ENCODE results near the gene RPS25. TPM values are rescaled to one million over a fixed set of nuclear protein-coding genes. Genes with fewer than 3 reads are reported as not detected.
A peak's percentile ranks its signal among the peaks of the same experiment; 100 is the strongest.
"Not testable (repeated sequence)": the region's sequence is repeated elsewhere in the genome, so short reads cannot be mapped to it uniquely, and the experiment has no call there.

RPS25 gene
- total RNA-seq, 8 experiments from 2014 or later = 941 to 1,612 (median 1,244) TPM

DNA sequence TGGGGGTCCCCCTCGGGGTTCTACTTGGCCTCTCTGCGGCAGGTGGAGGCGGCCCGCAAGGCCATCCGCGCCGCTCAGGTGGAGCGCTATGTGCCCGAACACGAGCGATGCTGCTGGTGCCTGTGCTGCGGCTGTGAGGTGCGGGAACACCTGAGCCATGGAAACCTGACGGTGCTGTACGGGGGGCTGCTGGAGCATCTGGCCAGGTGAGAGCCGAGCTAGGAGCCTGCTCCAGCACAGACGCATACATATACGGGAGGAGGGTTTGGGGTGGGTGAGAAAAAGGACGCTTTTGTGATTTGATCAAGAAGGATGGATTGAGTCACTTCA, 19.8 kb downstream of the RPS25 start:
- in situ Hi-C loops (cut with MboI; ENCODE audit: low pct_unique_long_range_greater_than_20kb in 2 of 9, low sequenced_read_pairs in 9 of 9, unreplicated experiment in 9 of 9) = no loop called here
- Histone ChIP-seq H3K4me3 (peak overlapping the region; percentile 71 to 87 (median 74)), H3K27ac (peak overlapping the region; percentile 8 to 32), H3K4me1 (replicated peaks in 1 of 2) (peaks cover 12 to 13% of the 10 kb centered on the region in 2 donors)
- peak in 6 of 8 experiments; percentile 7 to 51 (median 32) for ATAC-seq (replicated peaks in 6 of 8)
- whole genome bisulfite sequencing, 10 experiments = 0 to 3% (median 0%) methylated on average over 3 to 11 of the region's 19 CpGs; no CpG with 5 or more reads in 6 of the 10 experiments

DNA sequence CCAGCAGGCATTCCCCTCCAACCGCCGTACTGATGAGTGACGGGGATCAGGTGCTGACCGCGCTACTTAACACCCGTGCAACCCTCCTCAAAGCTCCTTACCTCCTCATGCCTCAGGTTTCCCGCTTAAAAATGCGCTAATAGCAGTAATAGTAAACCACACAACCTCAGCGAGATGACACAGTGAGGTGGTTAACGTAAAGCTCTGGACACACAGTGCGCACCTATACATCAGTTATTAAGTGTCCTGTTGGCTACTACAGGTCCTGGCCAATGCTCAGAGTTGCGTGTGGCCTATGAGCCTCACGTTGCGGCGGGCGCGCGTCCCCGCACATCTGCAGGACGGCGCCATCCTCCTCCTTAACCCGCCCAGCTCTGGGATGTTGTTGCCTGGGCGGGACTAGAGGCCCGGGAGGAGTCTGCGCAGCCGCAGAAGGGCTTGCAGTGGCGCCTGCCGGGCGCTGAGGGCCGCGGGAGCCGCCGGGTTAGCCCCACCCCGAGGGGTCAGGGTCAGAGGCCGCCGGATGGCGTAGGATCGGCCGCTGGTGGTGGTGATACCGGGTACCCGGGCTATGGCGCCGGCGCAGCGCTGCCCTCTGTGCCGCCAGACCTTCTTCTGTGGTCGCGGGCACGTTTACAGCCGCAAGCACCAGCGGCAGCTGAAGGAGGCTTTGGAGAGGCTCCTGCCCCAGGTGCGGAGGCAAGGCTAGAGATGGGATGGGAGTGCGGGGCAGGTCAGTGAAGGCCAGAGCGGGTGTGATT, 20.3 kb downstream of the RPS25 start, which contains the start of gene CENATAC:
Gene CENATAC, plus strand, starts transcription at position 512 of the 761 bp plus-strand sequence. Its CDS starts 60 bp downstream, at position 572.
- 0 to 3% (median 1%) methylated on average over 1 to 18 of the region's 54 CpGs; no CpG with 5 or more reads in 2 of the 10 experiments for WGBS, 10 experiments
- Histone ChIP-seq H3K27ac (peak within 1 kb of the TSS; percentile 21 to 32), H3K4me3 (peak within 1 kb of the TSS; percentile 71 to 87 (median 74)), H3K4me1 (replicated peaks in 1 of 2) (peaks cover 12 to 13% of the 10 kb centered on the region in 2 donors)
- ATAC-seq (replicated peaks in 6 of 8) = peak; percentile 89 to 98 (median 96)
- in situ Hi-C loops (cut with MboI; ENCODE audit: low pct_unique_long_range_greater_than_20kb in 2 of 9, low sequenced_read_pairs in 9 of 9, unreplicated experiment in 9 of 9) = no loop called here

DNA sequence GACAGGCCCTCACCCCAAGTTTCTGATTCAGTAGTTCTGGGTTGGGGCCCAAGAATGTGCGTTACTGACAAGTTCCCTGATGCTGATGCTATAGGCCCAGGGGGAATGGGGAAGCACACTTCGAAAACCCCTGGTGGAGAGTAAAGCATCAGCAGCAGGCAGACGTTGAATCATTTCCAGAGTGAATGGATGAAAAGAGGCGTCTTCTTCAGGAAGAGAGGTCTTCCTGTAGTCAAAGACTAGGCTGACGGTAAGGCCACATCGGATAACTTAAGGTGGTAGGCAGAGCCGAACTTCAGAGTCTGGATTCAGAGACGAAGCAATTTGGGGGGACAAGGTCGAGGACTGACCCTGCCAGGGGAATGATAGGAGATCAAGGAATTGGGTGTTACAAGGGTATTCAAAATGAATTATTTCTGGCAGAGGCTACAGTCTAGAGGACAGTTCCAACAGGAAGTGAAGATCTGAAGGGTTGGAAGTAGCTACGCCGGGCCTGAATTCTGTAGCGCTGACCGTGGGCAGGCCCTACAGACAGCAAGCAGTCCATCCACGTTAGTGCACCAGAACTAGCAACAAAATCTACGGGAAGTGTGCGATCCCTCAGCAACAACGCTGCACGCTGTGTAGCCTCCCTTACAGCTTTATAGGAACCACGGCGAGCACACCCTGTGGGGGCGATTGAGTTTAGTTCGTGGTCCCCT, 21.1 kb downstream of the RPS25 start:
- 8 to 51% (median 20%) methylated on average over 5 to 17 of the region's 22 CpGs for WGBS, 10 experiments
- Histone ChIP-seq H3K4me1 (replicated peaks in 1 of 2) (peaks cover 12 to 13% of the 10 kb centered on the region in 2 donors), H3K27ac (peak overlapping the region; percentile 2 to 21), H3K4me3 (peak overlapping the region; percentile 71 to 87 (median 74))
- ATAC-seq (replicated peaks in 6 of 8) = peak in 6 of 8 experiments; percentile 7 to 48 (median 19)
- in situ Hi-C loops (cut with MboI; ENCODE audit: low pct_unique_long_range_greater_than_20kb in 2 of 9, low sequenced_read_pairs in 9 of 9, unreplicated experiment in 9 of 9) = no loop called here

DNA sequence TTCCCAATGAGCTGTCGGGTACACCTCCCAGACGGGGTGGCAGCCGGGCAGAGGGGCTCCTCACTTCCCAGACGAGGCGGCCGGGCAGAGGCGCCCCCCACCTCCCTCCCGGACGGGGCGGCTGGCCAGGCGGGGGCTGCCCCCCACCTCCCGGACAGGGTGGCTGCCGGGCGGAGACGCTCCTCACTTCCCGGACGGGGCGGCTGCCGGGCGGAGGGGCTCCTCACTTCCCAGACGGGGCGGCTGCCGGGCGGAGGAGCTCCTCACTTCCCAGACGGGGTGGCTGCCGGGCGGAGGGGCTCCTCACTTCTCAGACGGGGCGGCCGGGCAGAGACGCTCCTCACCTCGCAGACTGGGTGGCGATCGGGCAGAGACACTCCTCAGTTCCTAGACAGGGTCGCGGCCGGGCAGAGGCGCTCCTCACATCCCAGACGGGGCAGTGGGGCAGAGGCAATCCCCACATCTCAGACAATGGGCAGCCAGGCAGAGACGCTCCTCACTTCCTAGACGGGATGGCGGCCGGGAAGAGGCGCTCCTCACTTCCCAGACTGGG, 26.6 kb downstream of the RPS25 start:
- ATAC-seq (replicated peaks in 6 of 8); in situ Hi-C loops (cut with MboI; ENCODE audit: low pct_unique_long_range_greater_than_20kb in 2 of 9, low sequenced_read_pairs in 9 of 9, unreplicated experiment in 9 of 9); H3K4me3 ChIP-seq; H3K4me1 ChIP-seq (replicated peaks in 1 of 2); H3K27ac ChIP-seq: not testable (repeated sequence)
- WGBS, 10 experiments = no CpG with 5 or more reads among the region's 44 CpGs

DNA sequence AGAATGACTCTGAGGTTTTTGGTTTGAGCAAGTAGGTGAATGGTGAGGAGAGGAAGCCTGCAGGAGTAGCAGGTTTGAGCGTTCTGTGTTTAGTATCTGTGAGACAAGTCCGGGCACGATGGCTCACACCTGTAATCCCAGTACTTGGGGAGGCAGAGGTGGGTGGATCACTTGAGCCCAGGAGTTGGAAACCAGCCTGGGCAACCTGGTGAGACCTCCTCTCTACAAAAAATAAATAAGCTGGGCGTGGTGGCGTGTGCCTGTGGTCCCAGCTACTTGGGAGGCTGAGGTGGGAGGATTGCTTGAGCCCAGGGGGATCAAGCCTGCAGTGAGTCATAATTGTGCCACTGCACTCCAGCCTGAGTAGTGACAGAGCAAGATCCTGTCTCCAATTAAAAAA, 29.9 kb downstream of the RPS25 start:
- 80 to 100% (median 87%) methylated on average over 1 to 3 of the region's 5 CpGs; no CpG with 5 or more reads in 3 of the 10 experiments for WGBS, 10 experiments
- no peaks in the 10 kb centered on the region for H3K4me1 ChIP-seq (replicated peaks in 1 of 2)
- no peak for ATAC-seq (replicated peaks in 6 of 8)
- in situ Hi-C loops (cut with MboI; ENCODE audit: low pct_unique_long_range_greater_than_20kb in 2 of 9, low sequenced_read_pairs in 9 of 9, unreplicated experiment in 9 of 9) = no loop called here
- H3K27ac ChIP-seq = no peak overlapping the region
- H3K4me3 ChIP-seq = no peak overlapping the region

DNA sequence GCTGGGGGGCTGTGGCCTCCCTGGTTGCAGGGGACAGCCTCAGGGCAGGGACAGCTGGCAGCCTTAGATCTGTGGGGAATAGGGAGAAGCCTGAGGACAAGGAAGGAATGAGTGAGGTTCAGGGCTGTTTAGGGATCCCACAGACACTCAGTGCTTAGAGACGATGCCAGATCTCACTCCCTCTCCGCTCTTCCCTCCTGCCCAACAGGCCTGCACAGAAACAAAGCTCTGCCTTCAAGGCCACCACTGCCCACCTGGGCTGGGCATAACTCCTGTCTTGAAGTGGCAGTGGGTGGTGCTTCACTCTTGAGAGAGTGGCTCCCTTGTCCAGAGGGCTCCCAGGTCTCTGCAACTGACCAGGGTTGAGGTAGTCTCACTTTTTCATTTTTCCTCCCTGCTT, 33.3 kb downstream of the RPS25 start:
- in situ Hi-C loops (cut with MboI; ENCODE audit: low pct_unique_long_range_greater_than_20kb in 2 of 9, low sequenced_read_pairs in 9 of 9, unreplicated experiment in 9 of 9) = no loop called here
- no peaks in the 10 kb centered on the region for H3K4me1 ChIP-seq (replicated peaks in 1 of 2)
- no CpG with 5 or more reads among the region's 2 CpGs for WGBS, 10 experiments
- H3K27ac ChIP-seq = no peak overlapping the region
- ATAC-seq (replicated peaks in 6 of 8) = no peak
- no peak overlapping the region for H3K4me3 ChIP-seq

DNA sequence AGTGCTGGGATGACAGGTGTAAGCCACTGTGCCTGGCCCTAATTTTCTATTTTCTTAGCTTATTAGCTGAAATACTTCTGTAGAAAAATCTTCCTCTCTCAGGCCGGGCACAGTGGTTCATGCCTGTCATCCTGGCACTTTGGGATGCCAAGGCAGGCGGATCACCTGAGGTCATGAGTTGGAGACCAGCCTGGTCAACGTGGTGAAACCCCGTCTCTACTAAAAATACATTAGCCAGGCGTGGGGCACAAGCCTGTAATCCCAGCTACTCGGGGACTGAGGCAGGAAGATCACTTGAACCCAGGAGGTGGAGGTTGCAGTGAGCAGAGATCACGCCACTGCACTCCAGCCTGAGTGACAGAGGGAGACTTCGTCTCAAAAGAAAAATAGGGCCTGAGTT, 33.8 kb downstream of the RPS25 start:
- H3K27ac ChIP-seq; in situ Hi-C loops (cut with MboI; ENCODE audit: low pct_unique_long_range_greater_than_20kb in 2 of 9, low sequenced_read_pairs in 9 of 9, unreplicated experiment in 9 of 9); H3K4me3 ChIP-seq; H3K4me1 ChIP-seq (replicated peaks in 1 of 2); ATAC-seq (replicated peaks in 6 of 8): not testable (repeated sequence)
- 0 to 76% (median 73%) methylated on average over 1 to 8 of the region's 8 CpGs; no CpG with 5 or more reads in 4 of the 10 experiments for WGBS, 10 experiments

DNA sequence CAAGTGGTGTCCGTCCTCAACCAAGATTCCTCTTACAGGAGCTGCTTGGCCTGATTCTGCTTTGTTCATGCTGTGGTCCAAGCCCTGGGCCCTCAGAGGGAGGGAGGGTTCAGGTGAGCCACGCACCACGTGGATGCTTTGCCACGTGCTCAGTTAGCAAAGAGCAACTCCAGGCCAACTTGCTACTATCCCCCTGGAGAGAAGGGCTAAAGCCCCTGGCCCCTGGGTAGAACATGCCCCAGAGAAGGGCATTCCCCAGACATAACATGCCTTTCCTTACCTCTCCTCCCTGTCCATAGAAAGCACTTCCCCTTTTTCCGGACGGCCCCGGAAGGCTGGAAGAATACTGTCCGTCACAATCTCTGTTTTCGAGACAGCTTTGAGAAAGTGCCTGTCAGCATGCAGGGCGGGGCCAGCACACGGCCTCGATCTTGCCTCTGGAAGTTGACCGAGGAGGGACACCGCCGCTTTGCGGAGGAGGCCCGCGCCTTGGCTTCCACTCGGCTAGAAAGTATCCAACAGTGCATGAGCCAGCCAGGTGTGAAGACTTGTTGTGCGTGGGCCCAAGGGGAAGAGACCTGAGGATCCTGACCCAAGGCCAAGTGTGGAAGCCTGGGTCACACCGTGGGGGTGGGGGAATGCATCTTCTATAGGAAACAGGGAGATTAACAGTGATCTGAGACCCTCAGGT, 37.8 kb downstream of the RPS25 start:
- in situ Hi-C loops (cut with MboI; ENCODE audit: low pct_unique_long_range_greater_than_20kb in 2 of 9, low sequenced_read_pairs in 9 of 9, unreplicated experiment in 9 of 9) = no loop called here
- WGBS, 10 experiments = 0 to 63% (median 56%) methylated on average over 8 to 15 of the region's 21 CpGs; no CpG with 5 or more reads in 5 of the 10 experiments
- ATAC-seq (replicated peaks in 6 of 8) = peak in 5 of 8 experiments; percentile 9 to 97 (median 66)
- Histone ChIP-seq H3K27ac (no peak overlapping the region), H3K4me1 (replicated peaks in 1 of 2) (no peaks in the 10 kb centered on the region), H3K4me3 (no peak overlapping the region)

DNA sequence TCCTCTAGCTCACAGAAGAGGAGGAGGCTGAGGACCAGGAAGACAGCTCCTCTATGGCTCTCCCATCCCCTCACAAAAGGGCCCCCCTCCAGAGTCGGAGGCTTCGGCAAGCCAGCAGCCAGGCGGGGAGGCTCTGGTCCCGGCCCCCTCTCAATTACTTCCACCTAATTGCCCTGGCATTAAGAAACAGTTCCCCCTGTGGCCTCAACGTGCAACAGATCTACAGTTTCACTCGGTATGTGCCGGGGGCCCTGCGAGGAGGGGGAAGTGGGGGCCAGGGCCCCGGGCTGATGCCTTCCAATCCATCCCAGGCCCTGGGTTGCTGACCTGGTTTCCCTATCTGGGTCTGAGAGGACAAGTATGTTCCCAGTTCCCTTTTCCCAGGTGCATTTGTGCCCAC, 38.7 kb downstream of the RPS25 start:
- in situ Hi-C loops (cut with MboI; ENCODE audit: low pct_unique_long_range_greater_than_20kb in 2 of 9, low sequenced_read_pairs in 9 of 9, unreplicated experiment in 9 of 9) = no loop called here
- WGBS, 10 experiments = 0 to 40% (median 0%) methylated on average over 1 to 2 of the region's 9 CpGs; no CpG with 5 or more reads in 6 of the 10 experiments
- no peak overlapping the region for H3K27ac ChIP-seq
- no peaks in the 10 kb centered on the region for H3K4me1 ChIP-seq (replicated peaks in 1 of 2)
- ATAC-seq (replicated peaks in 6 of 8) = peak in 1 of 8 experiments; percentile 37
- no peak overlapping the region for H3K4me3 ChIP-seq

DNA sequence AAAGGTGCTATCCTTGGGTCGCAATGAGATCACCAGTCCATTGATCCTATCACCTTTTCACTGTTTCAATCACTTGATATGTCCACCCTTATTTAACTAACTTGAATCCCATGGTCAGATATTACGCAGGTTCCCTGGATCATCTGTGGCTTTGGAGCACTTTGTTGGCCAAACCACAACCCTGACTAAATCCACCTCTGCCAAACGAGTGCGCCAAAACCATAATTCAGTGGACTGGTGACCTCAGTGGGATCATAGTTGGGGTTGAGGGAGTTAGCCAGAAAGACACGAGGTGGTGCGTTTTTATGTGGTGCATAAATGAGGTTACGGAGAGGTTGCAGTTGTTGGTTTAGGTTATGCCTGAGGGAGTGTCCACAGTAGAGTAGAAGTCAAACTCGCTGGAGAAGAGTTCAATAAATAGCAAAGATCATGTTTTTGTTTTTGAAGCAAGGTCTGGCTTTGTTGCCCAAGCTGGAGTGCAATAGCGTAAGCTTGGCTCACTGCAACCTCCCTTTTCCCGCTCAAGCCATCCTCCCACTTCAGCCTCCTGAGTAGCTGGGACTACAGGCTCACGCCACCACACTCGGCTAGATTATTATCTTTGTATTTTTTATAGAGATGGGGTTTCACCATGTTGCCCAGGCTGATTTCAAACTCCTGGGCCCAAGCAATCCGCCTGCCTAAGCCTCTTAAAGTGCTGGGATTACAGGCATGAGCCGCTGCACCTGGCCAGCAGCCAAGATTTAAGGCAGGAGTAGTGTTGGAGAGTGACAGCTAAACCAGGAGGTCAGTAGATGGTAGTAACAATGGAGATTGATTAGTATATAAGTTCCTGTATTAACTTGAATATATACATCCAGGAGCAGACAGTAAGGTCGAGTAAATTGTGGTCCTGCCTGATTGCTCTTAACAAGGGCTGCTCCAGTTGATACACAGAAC, 42.1 kb downstream of the RPS25 start:
- in situ Hi-C loops (cut with MboI; ENCODE audit: low pct_unique_long_range_greater_than_20kb in 2 of 9, low sequenced_read_pairs in 9 of 9, unreplicated experiment in 9 of 9) = no loop called here
- 36 to 92% (median 80%) methylated on average over 1 to 14 of the region's 15 CpGs; no CpG with 5 or more reads in 1 of the 10 experiments for WGBS, 10 experiments
- Histone ChIP-seq H3K4me1 (replicated peaks in 1 of 2) (no peaks in the 10 kb centered on the region), H3K27ac (no peak overlapping the region), H3K4me3 (no peak overlapping the region)
- no peak for ATAC-seq (replicated peaks in 6 of 8)

DNA sequence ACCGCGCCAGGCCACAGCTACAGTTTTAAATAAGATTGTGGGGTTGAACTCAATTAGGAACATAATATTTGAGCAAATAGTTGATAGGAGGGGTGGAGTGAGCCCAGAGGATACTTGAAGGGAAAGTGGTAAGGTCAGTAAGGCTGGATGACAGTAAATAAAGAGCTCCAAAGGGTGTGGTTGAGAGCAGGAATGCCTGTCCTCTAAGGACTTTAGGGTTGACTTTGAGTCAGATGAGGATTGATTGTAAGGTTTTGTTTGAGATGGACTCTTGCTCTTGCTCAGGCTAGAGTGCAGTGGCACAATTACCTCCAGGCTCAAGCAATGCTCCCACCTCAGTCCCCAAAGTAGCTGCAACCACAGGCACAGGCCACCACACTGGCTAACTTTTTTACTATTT, 44.2 kb downstream of the RPS25 start:
- no peaks in the 10 kb centered on the region for H3K4me1 ChIP-seq (replicated peaks in 1 of 2)
- in situ Hi-C loops (cut with MboI; ENCODE audit: low pct_unique_long_range_greater_than_20kb in 2 of 9, low sequenced_read_pairs in 9 of 9, unreplicated experiment in 9 of 9) = loop anchor here in 5 of 9 experiments (25.0 kb wide), 1 partner anchor 287 kb away; the partner anchor contains the start of gene TREH (in 5 of the 5)
- no peak overlapping the region for H3K4me3 ChIP-seq
- no peak overlapping the region for H3K27ac ChIP-seq
- 50 to 100% (median 100%) methylated on average over 2 of the region's 2 CpGs; no CpG with 5 or more reads in 4 of the 10 experiments for WGBS, 10 experiments
- peak in 2 of 8 experiments; percentile 37 to 52 for ATAC-seq (replicated peaks in 6 of 8)

DNA sequence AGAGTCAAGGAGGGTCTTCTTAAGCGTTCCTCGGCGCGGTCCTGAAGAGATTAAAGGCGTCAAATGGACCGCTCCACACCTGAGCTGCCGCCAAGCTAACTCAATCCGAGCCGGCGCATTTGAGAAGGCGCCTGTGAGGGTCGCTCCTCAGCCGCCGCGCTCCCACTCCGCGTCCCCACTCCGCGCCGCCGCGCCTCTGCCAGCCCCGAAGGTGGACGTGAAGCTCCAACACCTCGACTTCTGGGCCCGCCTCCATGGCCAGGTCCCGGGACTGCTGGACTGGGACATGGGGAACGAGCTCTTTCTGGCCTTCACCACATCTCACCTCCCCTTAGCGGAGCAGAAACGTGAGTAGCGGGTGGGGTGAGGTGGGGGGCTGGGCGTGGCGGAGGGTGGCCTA, 46.5 kb downstream of the RPS25 start, which contains the start of gene FOXR1:
Gene FOXR1, plus strand, starts transcription at position 116 of the 400 bp plus-strand sequence. Its CDS starts 171 bp downstream, at position 287.
- Histone ChIP-seq H3K27ac (no peak within 1 kb of the TSS), H3K4me3 (no peak within 1 kb of the TSS), H3K4me1 (replicated peaks in 1 of 2) (no peaks in the 10 kb centered on the region)
- WGBS, 10 experiments = 40 to 100% (median 58%) methylated on average over 1 to 6 of the region's 33 CpGs; no CpG with 5 or more reads in 4 of the 10 experiments
- in situ Hi-C loops (cut with MboI; ENCODE audit: low pct_unique_long_range_greater_than_20kb in 2 of 9, low sequenced_read_pairs in 9 of 9, unreplicated experiment in 9 of 9) = loop anchor here in 5 of 9 experiments (25.0 kb wide), 1 partner anchor 284 kb away; the partner anchor contains the start of gene TREH (in 5 of the 5)
- no peak for ATAC-seq (replicated peaks in 6 of 8)
